ENCODE results near the gene TMEM176A.
A peak's percentile ranks its signal among the peaks of the same experiment; 100 is the strongest.
"Not testable (repeated sequence)": the region's sequence is repeated elsewhere in the genome, so short reads cannot be mapped to it uniquely, and the experiment has no call there.

The TMEM176A gene

DNA sequence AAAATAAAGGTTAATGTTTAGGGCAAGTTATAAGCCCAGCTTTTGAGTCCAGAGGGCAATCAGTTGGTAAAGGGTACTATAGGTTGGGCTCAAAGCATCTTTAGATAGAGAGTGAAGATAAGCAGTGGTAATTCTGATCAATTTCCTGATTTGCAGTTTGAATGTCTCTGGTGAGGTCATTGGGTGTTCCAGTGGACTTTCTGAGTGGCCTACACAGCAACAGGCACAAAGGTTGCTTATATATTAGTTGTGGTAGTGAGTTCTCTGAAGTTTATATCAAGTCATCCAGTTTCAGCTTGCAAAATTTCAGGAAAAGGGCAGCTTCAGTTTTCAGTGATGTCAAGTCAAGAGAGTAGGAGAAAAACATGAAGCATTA is 34.2 kb upstream of the TMEM176A start:
- no peak overlapping the region for H3K27ac ChIP-seq (ENCODE audit: low read depth, low read length)
- H3K9ac ChIP-seq (ENCODE audit: low read length in 5 of 5) = no peak overlapping the region

DNA sequence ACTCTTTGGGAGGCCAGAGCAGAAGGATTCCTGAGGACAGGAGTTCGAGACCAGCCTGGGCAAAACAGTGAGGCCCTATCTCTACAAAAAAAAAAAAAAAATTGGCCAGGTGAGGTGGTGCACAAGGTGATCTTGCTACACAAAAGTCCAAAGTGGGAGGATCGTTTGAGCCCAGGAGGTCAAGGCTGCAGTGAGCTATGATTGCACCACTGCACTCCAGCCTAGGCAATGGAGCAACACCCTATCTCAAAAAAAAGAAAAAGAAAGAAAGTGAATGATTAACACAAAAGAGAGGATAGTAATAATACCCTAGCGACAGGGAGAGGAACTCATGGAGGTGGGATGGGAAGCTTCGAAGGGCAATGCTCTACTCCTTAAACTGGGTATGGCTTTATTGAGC is 30.8 kb upstream of the TMEM176A start:
- H3K4me3 ChIP-seq (ENCODE audit: low read depth in 1 of 5, low read length in 5 of 5) = no peak overlapping the region
- H3K36me3 ChIP-seq (ENCODE audit: control insufficient read depth in 5 of 5, insufficient read depth in 5 of 5, low read length in 5 of 5) = no peaks in the 10 kb centered on the region
- no peak overlapping the region for H3K27ac ChIP-seq (ENCODE audit: low read depth, low read length)

More for the DNA sequence above, 34.2 kb upstream of the TMEM176A start:
- H3K4me3 ChIP-seq (ENCODE audit: low read depth in 1 of 5, low read length in 5 of 5) = no peak overlapping the region
- H3K4me1 ChIP-seq (ENCODE audit: control insufficient read depth in 5 of 5, insufficient read depth in 5 of 5, low read length in 5 of 5) = no peaks in the 10 kb centered on the region
- no peaks in the 10 kb centered on the region for H3K9me3 ChIP-seq (ENCODE audit: control insufficient read depth in 5 of 5, low read length in 5 of 5)
- H3K27me3 ChIP-seq (ENCODE audit: control insufficient read depth in 5 of 5, insufficient read depth in 4 of 5, low read length in 5 of 5) = no peaks in the 10 kb centered on the region
- no peaks in the 10 kb centered on the region for H3K36me3 ChIP-seq (ENCODE audit: control insufficient read depth in 5 of 5, insufficient read depth in 5 of 5, low read length in 5 of 5)

DNA sequence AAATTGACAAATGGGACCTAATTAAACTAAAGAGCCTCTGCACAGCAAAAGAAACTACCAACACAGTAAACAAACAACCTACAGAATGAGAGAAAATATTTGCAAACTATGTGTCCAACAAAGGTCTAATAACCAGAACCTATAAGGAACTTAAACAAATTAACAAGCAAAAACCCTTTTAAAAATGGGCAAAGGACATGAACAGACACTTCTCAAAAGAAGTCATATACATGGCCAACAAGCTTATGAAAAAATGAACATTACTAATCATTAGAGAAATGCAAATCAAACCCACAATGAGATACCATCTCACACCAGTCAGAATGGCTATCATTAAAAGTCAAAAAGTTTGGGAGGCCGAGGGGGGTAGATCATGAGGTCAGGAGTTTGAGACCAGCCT is 26.4 kb upstream of the TMEM176A start:
- H3K36me3 ChIP-seq (ENCODE audit: control insufficient read depth in 5 of 5, insufficient read depth in 5 of 5, low read length in 5 of 5); H3K9me3 ChIP-seq (ENCODE audit: control insufficient read depth in 5 of 5, low read length in 5 of 5); H3K4me3 ChIP-seq (ENCODE audit: low read depth in 1 of 5, low read length in 5 of 5); H3K9ac ChIP-seq (ENCODE audit: low read length in 5 of 5); H3K27me3 ChIP-seq (ENCODE audit: control insufficient read depth in 5 of 5, insufficient read depth in 4 of 5, low read length in 5 of 5); H3K27ac ChIP-seq (ENCODE audit: low read depth, low read length); H3K4me1 ChIP-seq (ENCODE audit: control insufficient read depth in 5 of 5, insufficient read depth in 5 of 5, low read length in 5 of 5): not testable (repeated sequence)

More for the DNA sequence above, 30.8 kb upstream of the TMEM176A start:
- H3K9ac ChIP-seq (ENCODE audit: low read length in 5 of 5) = no peak overlapping the region
- no peaks in the 10 kb centered on the region for H3K4me1 ChIP-seq (ENCODE audit: control insufficient read depth in 5 of 5, insufficient read depth in 5 of 5, low read length in 5 of 5)
- H3K27me3 ChIP-seq (ENCODE audit: control insufficient read depth in 5 of 5, insufficient read depth in 4 of 5, low read length in 5 of 5) = no peaks in the 10 kb centered on the region
- peaks cover 0 to 5% (median 0%) of the 10 kb centered on the region in 5 donors for H3K9me3 ChIP-seq (ENCODE audit: control insufficient read depth in 5 of 5, low read length in 5 of 5)

DNA sequence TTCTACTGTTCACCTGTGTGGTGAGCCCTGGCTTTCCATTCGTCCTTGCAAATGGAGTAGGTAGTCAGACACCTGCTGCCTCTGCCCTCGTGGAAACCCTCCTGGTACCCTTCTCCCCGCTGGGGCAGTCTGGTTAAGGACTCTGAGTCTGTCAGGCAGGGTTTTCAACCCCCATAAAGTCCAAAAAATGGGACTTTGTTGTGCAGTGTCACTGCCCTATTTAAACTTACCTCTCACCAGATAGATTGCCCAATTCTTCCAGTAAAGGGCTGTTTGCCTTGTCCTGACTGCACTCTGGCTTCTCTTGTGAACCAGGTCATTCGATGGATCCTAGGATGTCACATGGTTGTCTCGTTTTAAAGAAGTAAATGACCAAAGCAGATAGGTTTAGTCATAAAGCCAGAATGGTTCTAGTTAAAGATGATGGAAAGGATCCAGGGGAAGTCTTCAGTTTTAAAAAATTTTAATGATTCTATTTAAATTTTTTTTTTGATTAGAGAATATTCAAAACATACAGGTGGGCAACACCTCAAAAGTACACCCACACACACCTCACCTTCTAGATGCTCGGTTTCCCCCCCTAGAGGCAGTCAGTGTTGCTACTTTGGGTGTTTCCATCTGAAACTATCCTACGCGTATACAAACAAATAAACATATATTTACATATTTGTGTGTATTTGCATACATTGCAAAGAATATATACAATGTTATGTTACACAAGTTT is 22.4 kb upstream of the TMEM176A start:
- Histone ChIP-seq H3K27ac (ENCODE audit: low read depth, low read length) (no peak overlapping the region), H3K4me1 (ENCODE audit: control insufficient read depth in 5 of 5, insufficient read depth in 5 of 5, low read length in 5 of 5) (peaks cover 3 to 31% (median 19%) of the 10 kb centered on the region in 5 donors), H3K4me3 (ENCODE audit: low read depth in 1 of 5, low read length in 5 of 5) (no peak overlapping the region), H3K36me3 (ENCODE audit: control insufficient read depth in 5 of 5, insufficient read depth in 5 of 5, low read length in 5 of 5) (no peaks in the 10 kb centered on the region), H3K9me3 (ENCODE audit: control insufficient read depth in 5 of 5, low read length in 5 of 5) (peaks cover 0 to under 1% (median 0%) of the 10 kb centered on the region in 5 donors), H3K27me3 (ENCODE audit: control insufficient read depth in 5 of 5, insufficient read depth in 4 of 5, low read length in 5 of 5) (no peaks in the 10 kb centered on the region), H3K9ac (ENCODE audit: low read length in 5 of 5) (no peak overlapping the region)

DNA sequence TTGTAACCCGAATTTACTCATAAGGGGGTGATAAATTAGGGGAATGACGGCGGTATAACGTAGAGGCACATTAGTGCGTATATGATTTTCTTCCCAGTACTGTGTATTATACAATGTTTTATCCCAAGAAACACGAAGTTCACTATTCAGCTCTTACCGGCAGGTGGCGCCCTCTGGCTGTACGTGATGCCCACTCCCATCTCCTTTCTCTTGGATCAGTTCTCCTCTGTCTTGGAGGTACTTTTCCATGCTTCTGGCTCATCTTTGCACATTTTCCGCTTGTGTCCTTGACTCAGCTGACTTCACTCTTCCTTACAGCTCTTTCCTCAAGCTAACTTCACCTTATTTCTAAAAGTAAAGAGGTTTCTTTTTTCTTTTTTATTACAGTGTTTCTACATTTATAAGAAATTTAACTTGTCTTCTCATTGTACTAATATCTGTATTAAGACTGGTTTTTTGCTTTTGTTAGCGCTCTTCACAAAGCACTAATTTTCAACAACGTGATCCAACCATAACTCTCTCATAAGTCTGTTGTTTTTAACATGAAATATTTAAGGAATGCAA is 21.7 kb upstream of the TMEM176A start:
- Histone ChIP-seq H3K9ac (ENCODE audit: low read length in 5 of 5) (no peak overlapping the region), H3K4me1 (ENCODE audit: control insufficient read depth in 5 of 5, insufficient read depth in 5 of 5, low read length in 5 of 5) (peaks cover 3 to 33% (median 19%) of the 10 kb centered on the region in 5 donors)

DNA sequence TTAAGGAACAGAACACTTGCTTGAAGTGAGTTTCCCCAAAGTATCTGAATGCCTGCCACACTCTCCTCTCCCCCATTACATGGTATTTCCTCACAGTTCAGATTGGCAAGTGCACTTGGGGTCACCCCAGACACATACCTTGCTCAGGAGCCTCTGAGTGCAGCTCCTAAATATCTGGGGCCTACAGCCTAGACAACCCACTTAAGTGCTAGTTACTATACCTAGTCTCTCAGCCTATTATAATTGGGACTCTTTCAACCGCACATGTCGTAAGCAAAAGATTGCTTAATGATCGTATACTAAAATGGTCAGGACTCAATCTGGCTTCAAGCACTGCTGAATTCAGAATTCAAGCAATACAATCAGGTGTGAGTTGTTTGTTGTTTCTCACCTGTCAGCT is 20.3 kb upstream of the TMEM176A start:
- no peaks in the 10 kb centered on the region for H3K36me3 ChIP-seq (ENCODE audit: control insufficient read depth in 5 of 5, insufficient read depth in 5 of 5, low read length in 5 of 5)
- H3K4me3 ChIP-seq (ENCODE audit: low read depth in 1 of 5, low read length in 5 of 5) = no peak overlapping the region
- peak overlapping the region; percentile 84 for H3K27ac ChIP-seq (ENCODE audit: low read depth, low read length)
- peak overlapping the region in 1 of 5 donors; percentile 11 for H3K9ac ChIP-seq (ENCODE audit: low read length in 5 of 5)
- no peaks in the 10 kb centered on the region for H3K9me3 ChIP-seq (ENCODE audit: control insufficient read depth in 5 of 5, low read length in 5 of 5)
- no peaks in the 10 kb centered on the region for H3K27me3 ChIP-seq (ENCODE audit: control insufficient read depth in 5 of 5, insufficient read depth in 4 of 5, low read length in 5 of 5)
- peaks cover 6 to 47% (median 31%) of the 10 kb centered on the region in 5 donors for H3K4me1 ChIP-seq (ENCODE audit: control insufficient read depth in 5 of 5, insufficient read depth in 5 of 5, low read length in 5 of 5)

More for the DNA sequence above, 21.7 kb upstream of the TMEM176A start:
- Histone ChIP-seq H3K27ac (ENCODE audit: low read depth, low read length) (no peak overlapping the region), H3K36me3 (ENCODE audit: control insufficient read depth in 5 of 5, insufficient read depth in 5 of 5, low read length in 5 of 5) (no peaks in the 10 kb centered on the region), H3K9me3 (ENCODE audit: control insufficient read depth in 5 of 5, low read length in 5 of 5) (no peaks in the 10 kb centered on the region), H3K27me3 (ENCODE audit: control insufficient read depth in 5 of 5, insufficient read depth in 4 of 5, low read length in 5 of 5) (no peaks in the 10 kb centered on the region), H3K4me3 (ENCODE audit: low read depth in 1 of 5, low read length in 5 of 5) (no peak overlapping the region)

DNA sequence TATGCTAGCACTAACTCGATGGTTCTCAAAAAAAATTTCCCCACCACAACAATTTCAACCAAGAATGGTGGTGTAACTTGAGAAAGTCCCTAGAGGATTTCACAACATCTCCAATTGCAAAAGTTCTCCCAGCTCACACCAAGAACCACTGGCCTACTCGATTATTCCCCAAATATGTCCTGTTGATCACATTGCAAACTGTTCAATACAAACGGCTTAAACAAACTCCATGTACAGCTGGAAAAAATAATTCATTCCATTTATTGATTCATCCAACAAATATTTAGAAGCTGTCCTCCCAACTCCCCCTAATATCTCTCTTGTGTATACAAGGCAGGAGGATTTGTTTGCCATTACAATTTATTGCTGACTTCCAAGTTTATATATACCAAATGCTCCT is 19.5 kb upstream of the TMEM176A start:
- Histone ChIP-seq H3K9ac (ENCODE audit: low read length in 5 of 5) (no peak overlapping the region), H3K4me1 (ENCODE audit: control insufficient read depth in 5 of 5, insufficient read depth in 5 of 5, low read length in 5 of 5) (peaks cover 8 to 54% (median 37%) of the 10 kb centered on the region in 5 donors), H3K27me3 (ENCODE audit: control insufficient read depth in 5 of 5, insufficient read depth in 4 of 5, low read length in 5 of 5) (no peaks in the 10 kb centered on the region), H3K4me3 (ENCODE audit: low read depth in 1 of 5, low read length in 5 of 5) (no peak overlapping the region), H3K36me3 (ENCODE audit: control insufficient read depth in 5 of 5, insufficient read depth in 5 of 5, low read length in 5 of 5) (no peaks in the 10 kb centered on the region), H3K27ac (ENCODE audit: low read depth, low read length) (peak overlapping the region; percentile 84), H3K9me3 (ENCODE audit: control insufficient read depth in 5 of 5, low read length in 5 of 5) (no peaks in the 10 kb centered on the region)

DNA sequence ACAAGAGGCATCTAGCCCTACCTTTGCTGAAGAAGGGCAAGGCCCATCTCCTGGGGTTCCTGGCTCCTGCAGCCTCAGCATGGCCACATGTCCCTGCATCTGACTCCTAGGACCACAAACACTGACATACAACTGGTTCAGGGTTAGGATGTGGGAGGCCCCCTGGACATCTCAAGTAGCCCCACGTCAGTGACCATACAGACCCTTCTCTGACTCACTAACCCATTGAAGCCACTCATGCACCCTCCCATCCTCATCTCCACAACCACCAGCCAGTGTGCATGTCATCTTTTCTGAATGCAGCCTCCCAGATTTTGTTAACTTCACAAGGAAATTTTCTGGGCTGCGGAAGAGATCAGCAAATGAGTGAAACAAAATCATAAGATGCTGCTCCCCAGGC is 18.6 kb upstream of the TMEM176A start:
- Histone ChIP-seq H3K36me3 (ENCODE audit: control insufficient read depth in 5 of 5, insufficient read depth in 5 of 5, low read length in 5 of 5) (no peaks in the 10 kb centered on the region), H3K4me1 (ENCODE audit: control insufficient read depth in 5 of 5, insufficient read depth in 5 of 5, low read length in 5 of 5) (peaks cover 8 to 56% (median 39%) of the 10 kb centered on the region in 5 donors), H3K9me3 (ENCODE audit: control insufficient read depth in 5 of 5, low read length in 5 of 5) (no peaks in the 10 kb centered on the region), H3K9ac (ENCODE audit: low read length in 5 of 5) (no peak overlapping the region), H3K27me3 (ENCODE audit: control insufficient read depth in 5 of 5, insufficient read depth in 4 of 5, low read length in 5 of 5) (no peaks in the 10 kb centered on the region), H3K27ac (ENCODE audit: low read depth, low read length) (peak overlapping the region; percentile 84), H3K4me3 (ENCODE audit: low read depth in 1 of 5, low read length in 5 of 5) (no peak overlapping the region)

DNA sequence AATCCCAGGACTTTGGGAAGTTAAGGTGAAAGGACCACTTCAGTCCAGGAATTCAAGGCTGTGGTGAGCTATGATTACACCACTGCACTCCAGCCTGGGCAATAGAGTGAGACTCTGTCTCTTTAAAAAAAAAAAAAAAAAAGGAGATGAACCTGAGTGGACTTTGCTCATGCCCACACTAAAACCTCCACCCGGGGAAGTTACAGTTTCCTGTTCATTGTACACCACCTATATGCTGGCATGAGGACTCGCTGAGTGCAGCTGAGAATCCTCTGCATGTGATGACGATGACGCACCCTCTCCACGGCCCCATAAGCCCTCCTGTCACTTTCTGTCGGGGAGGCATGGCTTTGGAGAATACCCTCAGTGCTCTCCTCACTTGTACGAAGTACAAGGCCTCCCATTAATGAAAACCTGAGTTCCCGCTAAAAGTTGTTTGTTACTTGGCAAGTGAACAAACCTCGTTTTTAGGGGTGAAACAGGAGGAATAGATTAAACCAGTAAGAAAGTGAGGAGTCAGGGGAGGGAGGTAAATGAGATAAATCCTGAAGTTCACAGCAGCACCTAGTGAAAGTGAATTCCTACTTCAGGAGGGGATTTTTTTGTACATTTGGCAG is 16.3 kb upstream of the TMEM176A start:
- H3K27ac ChIP-seq (ENCODE audit: low read depth, low read length) = peak overlapping the region; percentile 82
- no peaks in the 10 kb centered on the region for H3K36me3 ChIP-seq (ENCODE audit: control insufficient read depth in 5 of 5, insufficient read depth in 5 of 5, low read length in 5 of 5)
- no peak overlapping the region for H3K4me3 ChIP-seq (ENCODE audit: low read depth in 1 of 5, low read length in 5 of 5)
- H3K9ac ChIP-seq (ENCODE audit: low read length in 5 of 5) = peak overlapping the region in 1 of 5 donors; percentile 35
- H3K9me3 ChIP-seq (ENCODE audit: control insufficient read depth in 5 of 5, low read length in 5 of 5) = no peaks in the 10 kb centered on the region
- H3K4me1 ChIP-seq (ENCODE audit: control insufficient read depth in 5 of 5, insufficient read depth in 5 of 5, low read length in 5 of 5) = peaks cover 20 to 70% (median 62%) of the 10 kb centered on the region in 5 donors
- H3K27me3 ChIP-seq (ENCODE audit: control insufficient read depth in 5 of 5, insufficient read depth in 4 of 5, low read length in 5 of 5) = no peaks in the 10 kb centered on the region

DNA sequence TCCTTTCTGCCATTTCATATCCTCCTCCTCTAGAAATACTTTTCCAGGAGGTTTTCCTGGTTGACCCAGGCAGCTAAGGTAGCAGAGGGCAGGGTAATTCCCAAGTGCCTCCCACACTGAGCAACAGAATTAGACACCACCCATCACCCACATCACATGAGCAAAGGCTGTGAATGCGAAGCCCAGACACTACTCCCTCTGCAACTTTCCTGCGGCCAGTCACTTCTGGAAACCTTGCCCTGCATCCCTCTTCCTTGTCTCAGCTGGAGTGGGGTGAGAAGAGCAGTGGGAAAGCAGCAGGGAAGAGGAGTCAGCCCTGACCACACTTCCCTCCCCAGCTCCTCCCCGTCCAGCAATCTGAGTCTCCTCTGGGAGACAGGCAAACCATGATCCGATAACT is 15.6 kb upstream of the TMEM176A start:
- Histone ChIP-seq H3K27me3 (ENCODE audit: control insufficient read depth in 5 of 5, insufficient read depth in 4 of 5, low read length in 5 of 5) (no peaks in the 10 kb centered on the region), H3K4me3 (ENCODE audit: low read depth in 1 of 5, low read length in 5 of 5) (no peak overlapping the region), H3K27ac (ENCODE audit: low read depth, low read length) (peak overlapping the region; percentile 82), H3K36me3 (ENCODE audit: control insufficient read depth in 5 of 5, insufficient read depth in 5 of 5, low read length in 5 of 5) (no peaks in the 10 kb centered on the region), H3K4me1 (ENCODE audit: control insufficient read depth in 5 of 5, insufficient read depth in 5 of 5, low read length in 5 of 5) (peaks cover 20 to 71% (median 64%) of the 10 kb centered on the region in 5 donors), H3K9me3 (ENCODE audit: control insufficient read depth in 5 of 5, low read length in 5 of 5) (no peaks in the 10 kb centered on the region), H3K9ac (ENCODE audit: low read length in 5 of 5) (peak overlapping the region in 1 of 5 donors; percentile 35)

All from subcutaneous abdominal adipose tissue (tissue), 5 donors.